H9 (cell line): ENCODE measurements around the gene KRTAP13-1. TPM values are rescaled to one million over a fixed set of nuclear protein-coding genes. Genes with fewer than 3 reads are reported as not detected.

Source experiments
- DNase-seq: peaks from one replicate; pipeline ENCODE4 v3.0.0-alpha.2; 2017
- H2AFZ ChIP-seq: one replicate; pipeline ENCODE4 v1.6.1; 2013; ENCODE audit warnings: mild to moderate bottlenecking, low read length, control low read depth, moderate library complexity
- H2AK5ac ChIP-seq: 2 replicates; pipeline ENCODE4 v1.6.1; 2013; ENCODE audit warnings: low read length, control low read depth, mixed read lengths; ENCODE audit not compliant: insufficient read length
- H2BK120ac ChIP-seq: one replicate; pipeline ENCODE4 v1.6.1; 2013; ENCODE audit warnings: low read depth, mild to moderate bottlenecking, low read length, control low read depth, inconsistent platforms; ENCODE audit not compliant: poor library complexity, severe bottlenecking
- H2BK12ac ChIP-seq: 2 replicates; pipeline ENCODE4 v1.6.1; 2013; ENCODE audit warnings: low read length, control low read depth, mixed read lengths, low read depth; ENCODE audit not compliant: insufficient read length
- H2BK15ac ChIP-seq: 2 replicates; pipeline ENCODE4 v1.6.1; 2013; ENCODE audit warnings: low read depth, low read length, control low read depth
- H2BK20ac ChIP-seq: one replicate; pipeline ENCODE4 v1.6.1; 2013; ENCODE audit warnings: low read depth, mild to moderate bottlenecking, low read length, control low read depth, inconsistent platforms; ENCODE audit not compliant: poor library complexity, severe bottlenecking
- H2BK5ac ChIP-seq: 2 replicates; pipeline ENCODE4 v1.6.1; 2013; ENCODE audit warnings: low read length, control low read depth, mixed read lengths; ENCODE audit not compliant: insufficient read length
- H3K14ac ChIP-seq: 2 replicates; pipeline ENCODE4 v1.6.1; 2013; ENCODE audit warnings: low read length, control low read depth; ENCODE audit not compliant: insufficient read depth
- H3K18ac ChIP-seq: 2 replicates; pipeline ENCODE4 v1.6.1; 2013; ENCODE audit warnings: low read depth, mild to moderate bottlenecking, mixed read lengths, low read length, control low read depth; ENCODE audit not compliant: insufficient read length
- H3K23ac ChIP-seq: 2 replicates; pipeline ENCODE4 v1.6.1; 2013; ENCODE audit warnings: low read length, control low read depth, mixed read lengths, low read depth; ENCODE audit not compliant: insufficient read length
- H3K23me2 ChIP-seq: 2 replicates; pipeline ENCODE4 v1.6.1; 2013; ENCODE audit warnings: low read depth, mild to moderate bottlenecking, mixed read lengths, low read length, control low read depth; ENCODE audit not compliant: insufficient read length, poor library complexity, severe bottlenecking
- H3K27ac ChIP-seq: 2 replicates; pipeline ENCODE4 v1.5.1; 2013; ENCODE audit warnings: low read length, control low read depth, mixed read lengths, low read depth; ENCODE audit not compliant: insufficient read length
- H3K27me3 ChIP-seq: 2 replicates; pipeline ENCODE4 v1.6.1; 2013; ENCODE audit warnings: low read length, control low read depth, inconsistent platforms; ENCODE audit not compliant: insufficient read depth
- H3K4ac ChIP-seq: 2 replicates; pipeline ENCODE4 v1.6.1; 2013; ENCODE audit warnings: low read depth, mild to moderate bottlenecking, control low read depth, inconsistent platforms, low read length, moderate library complexity
- H3K4me1 ChIP-seq: 2 replicates; pipeline ENCODE4 v1.6.1; 2013; ENCODE audit warnings: low read length, control low read depth, inconsistent platforms; ENCODE audit not compliant: insufficient read depth
- H3K4me2 ChIP-seq: 2 replicates; pipeline ENCODE4 v1.6.1; 2013; ENCODE audit warnings: low read length, control low read depth, mixed read lengths; ENCODE audit not compliant: insufficient read length, insufficient read depth
- H3K56ac ChIP-seq: 2 replicates; pipeline ENCODE4 v1.6.1; 2013; ENCODE audit warnings: low read depth, mild to moderate bottlenecking, mixed read lengths, low read length, control low read depth; ENCODE audit not compliant: insufficient read length
- H3K79me1 ChIP-seq: 2 replicates; pipeline ENCODE4 v1.6.1; 2013; ENCODE audit warnings: low read depth, mild to moderate bottlenecking, moderate library complexity, low read length, control low read depth, inconsistent platforms; ENCODE audit not compliant: insufficient read depth, poor library complexity, severe bottlenecking
- H3K79me2 ChIP-seq: 2 replicates; pipeline ENCODE4 v1.6.1; 2013; ENCODE audit warnings: low read length, control low read depth, inconsistent platforms; ENCODE audit not compliant: insufficient read depth
- H3K9ac ChIP-seq: 2 replicates; pipeline ENCODE4 v1.6.1; 2013; ENCODE audit warnings: low read length, control low read depth, mixed read lengths; ENCODE audit not compliant: insufficient read length; ENCODE audit errors: extremely low read depth
- H3K9me3 ChIP-seq: one replicate; pipeline ENCODE4 v1.6.1; 2013; ENCODE audit warnings: low read depth, low read length, inconsistent platforms; ENCODE audit not compliant: control insufficient read depth
- H3T11ph ChIP-seq: one replicate; pipeline ENCODE4 v1.6.1; 2013; ENCODE audit warnings: mild to moderate bottlenecking, low read length, control low read depth, inconsistent platforms
- H4K20me1 ChIP-seq: one replicate; pipeline ENCODE4 v1.6.1; 2013; ENCODE audit not compliant: control insufficient read depth, insufficient read length, insufficient read depth
- H4K5ac ChIP-seq: 2 replicates; pipeline ENCODE4 v1.6.1; 2013; ENCODE audit warnings: low read depth, mild to moderate bottlenecking, mixed read lengths, low read length, control low read depth; ENCODE audit not compliant: insufficient read length
- H4K8ac ChIP-seq: replicated peaks from 2 replicates; pipeline ENCODE4 v1.6.1; 2013; ENCODE audit warnings: low read length, control low read depth, mixed read lengths, low read depth; ENCODE audit not compliant: insufficient read length
- H4K91ac ChIP-seq: 2 replicates; pipeline ENCODE4 v1.6.1; 2013; ENCODE audit warnings: low read depth, mild to moderate bottlenecking, moderate library complexity, mixed read lengths, low read length, control low read depth; ENCODE audit not compliant: insufficient read length
- H3K27ac Mint-ChIP-seq, 3 experiments: 2 replicates in 2 of 3; 3 replicates in 1 of 3; pipeline ENCODE4 v1.8.0; 2020 to 2021; ENCODE audit warnings: mixed read lengths in 3 of 3, mild to moderate bottlenecking in 1 of 3, moderate library complexity in 1 of 3
- H3K27me3 Mint-ChIP-seq: 2 replicates; pipeline ENCODE4 v1.8.0; 2021; ENCODE audit warnings: low read depth, mild to moderate bottlenecking, moderate library complexity, mixed read lengths
- H3K36me3 Mint-ChIP-seq, 3 experiments: 2 replicates in 2 of 3; 3 replicates in 1 of 3; pipeline ENCODE4 v1.8.0; 2020 to 2021; ENCODE audit warnings: low read depth in 3 of 3, mixed read lengths in 3 of 3; ENCODE audit not compliant: insufficient read depth in 1 of 3
- H3K4me1 Mint-ChIP-seq, 2 experiments: 2 replicates each; pipeline ENCODE4 v1.8.0; 2020; ENCODE audit warnings: mixed read lengths in 2 of 2
- H3K4me3 Mint-ChIP-seq, 2 experiments: 2 replicates in 1 of 2; 3 replicates in 1 of 2; pipeline ENCODE4 v1.8.0; 2020 to 2021; ENCODE audit warnings: mild to moderate bottlenecking in 2 of 2, mixed read lengths in 2 of 2, moderate library complexity in 1 of 2
- H3K9me3 Mint-ChIP-seq, 2 experiments: 2 replicates in 1 of 2; 3 replicates in 1 of 2; pipeline ENCODE4 v1.8.0; 2020; ENCODE audit warnings: mild to moderate bottlenecking in 2 of 2, mixed read lengths in 2 of 2, moderate library complexity in 1 of 2
- WGBS: extraction: QIAGEN DNeasy Blood & Tissue Kit; methylation state at CpG from one replicate; pipeline ENCODE4 v1.1.7; 2013; ENCODE audit warnings: missing lambda C conversion rate, low lambda C conversion rate, mixed read lengths; ENCODE audit not compliant: insufficient read length; ENCODE audit errors: extremely low coverage; 5-methylcytosine and 5-hydroxymethylcytosine counted together
- total RNA-seq: library from RNA; stranded (reverse); gene quantifications from 2 replicates; pipeline ENCODE4 v1.2.1, GENCODE V29; 2021
- TF ChIP-seq, protein P1 (sequence below): fragments of 200-600 bp; sonication (generic); conservative IDR thresholded peaks from 3 replicates; pipeline ENCODE4 v1.8.0; 2021; ENCODE audit warnings: antibody characterized with exemption, mild to moderate bottlenecking

KRTAP13-1 gene
- total RNA-seq, 1 experiment from 2014 or later: not detected

DNA sequence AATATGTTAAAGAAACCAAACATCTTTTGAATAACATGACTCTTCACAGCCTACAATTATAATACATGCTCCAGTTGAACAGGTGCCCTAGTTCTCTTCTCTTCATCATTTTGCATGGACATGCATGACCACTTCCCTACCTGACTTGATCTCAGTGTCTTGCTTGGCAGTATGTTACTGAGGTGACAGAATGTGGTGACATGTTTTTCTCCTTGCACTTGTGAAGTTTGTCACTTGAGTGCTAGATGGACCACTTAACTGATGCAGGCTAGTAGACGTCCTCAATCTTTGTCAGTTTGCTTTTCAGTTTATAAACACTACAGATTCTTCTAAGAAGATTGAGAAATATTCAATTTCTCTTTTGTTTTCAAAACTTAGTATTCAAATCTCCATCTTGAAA is 13.6 kb upstream of the KRTAP13-1 start:
- Mint-ChIP-seq H3K27me3 (no peaks in the 10 kb centered on the region; the same call in 1 of the 2 replicates), H3K4me3 (no peak overlapping the region), H3K27ac (no peak overlapping the region), H3K4me1 (no peaks in the 10 kb centered on the region), H3K36me3 (peaks cover 0 to 2% (median 0%) of the 10 kb centered on the region in 3 experiments; a peak in 2 of 7 replicates), H3K9me3 (peaks cover 6 to 10% of the 10 kb centered on the region in 2 experiments; a peak in 3 of 5 replicates)
- no CpG with 5 or more reads among the region's 1 CpG for WGBS
- no peak overlapping the region for H3T11ph ChIP-seq
- H3K14ac ChIP-seq: no peak overlapping the region
- H2BK15ac ChIP-seq: no peak overlapping the region
- H3K4me2 ChIP-seq: no peak overlapping the region
- no peak overlapping the region for H3K4ac ChIP-seq
- no peak overlapping the region for H4K8ac ChIP-seq
- TF ChIP-seq, protein P1, sequence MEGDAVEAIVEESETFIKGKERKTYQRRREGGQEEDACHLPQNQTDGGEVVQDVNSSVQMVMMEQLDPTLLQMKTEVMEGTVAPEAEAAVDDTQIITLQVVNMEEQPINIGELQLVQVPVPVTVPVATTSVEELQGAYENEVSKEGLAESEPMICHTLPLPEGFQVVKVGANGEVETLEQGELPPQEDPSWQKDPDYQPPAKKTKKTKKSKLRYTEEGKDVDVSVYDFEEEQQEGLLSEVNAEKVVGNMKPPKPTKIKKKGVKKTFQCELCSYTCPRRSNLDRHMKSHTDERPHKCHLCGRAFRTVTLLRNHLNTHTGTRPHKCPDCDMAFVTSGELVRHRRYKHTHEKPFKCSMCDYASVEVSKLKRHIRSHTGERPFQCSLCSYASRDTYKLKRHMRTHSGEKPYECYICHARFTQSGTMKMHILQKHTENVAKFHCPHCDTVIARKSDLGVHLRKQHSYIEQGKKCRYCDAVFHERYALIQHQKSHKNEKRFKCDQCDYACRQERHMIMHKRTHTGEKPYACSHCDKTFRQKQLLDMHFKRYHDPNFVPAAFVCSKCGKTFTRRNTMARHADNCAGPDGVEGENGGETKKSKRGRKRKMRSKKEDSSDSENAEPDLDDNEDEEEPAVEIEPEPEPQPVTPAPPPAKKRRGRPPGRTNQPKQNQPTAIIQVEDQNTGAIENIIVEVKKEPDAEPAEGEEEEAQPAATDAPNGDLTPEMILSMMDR: no peak
- no peak overlapping the region for H2BK5ac ChIP-seq
- H2BK120ac ChIP-seq: no peak overlapping the region
- no peaks in the 10 kb centered on the region for H3K4me1 ChIP-seq
- no peak overlapping the region for H3K18ac ChIP-seq
- no peak for DNase-seq
- no peak overlapping the region for H2BK12ac ChIP-seq
- H3K27me3 ChIP-seq: no peaks in the 10 kb centered on the region
- H4K20me1 ChIP-seq: no peaks in the 10 kb centered on the region
- no peak overlapping the region for H3K27ac ChIP-seq
- no peak overlapping the region for H2BK20ac ChIP-seq
- H2AK5ac ChIP-seq: no peak overlapping the region
- no peak overlapping the region for H4K5ac ChIP-seq
- H3K23me2 ChIP-seq: no peaks in the 10 kb centered on the region
- no peaks in the 10 kb centered on the region for H3K79me1 ChIP-seq
- H2AFZ ChIP-seq: no peak overlapping the region
- no peaks in the 10 kb centered on the region for H3K79me2 ChIP-seq
- H3K56ac ChIP-seq: no peak overlapping the region
- no peak overlapping the region for H4K91ac ChIP-seq
- H3K23ac ChIP-seq: no peak overlapping the region
- H3K9ac ChIP-seq: no peak overlapping the region
- no peaks in the 10 kb centered on the region for H3K9me3 ChIP-seq
